Activated CD8-positive, alpha-beta T cell treated with anti-CD3 and anti-CD28 coated beads for 36 hours (primary cell): ENCODE results near the gene ZNRF3. TPM values are rescaled to one million over a fixed set of nuclear protein-coding genes. Genes with fewer than 3 reads are reported as not detected.

ENCODE experiments used
- ATAC-seq: fragments of 200-7000 bp; cut with Tn5 transposase; one replicate; pipeline ENCODE4 v1.10.0; 2021; ENCODE audit warnings: mild to moderate bottlenecking, moderate library complexity
- CTCF ChIA-PET: fragments of 350-600 bp; sonication (Branson Sonifier 250); formaldehyde crosslinking; loops from one replicate; lab custom pipeline; 2021; ENCODE audit warnings: antibody characterized with exemption; lab: Charles Lee
- POLR2A ChIA-PET: fragments of 350-600 bp; sonication (Branson Sonifier 250); formaldehyde crosslinking; loops from one replicate; lab custom pipeline; 2021; ENCODE audit warnings: antibody characterized with exemption; lab: Charles Lee
- DNase-seq: peaks from one replicate; pipeline ENCODE4 v3.0.0-alpha.2; 2020
- H3K27ac Mint-ChIP-seq: one replicate; pipeline ENCODE4 v1.8.0; 2021; ENCODE audit warnings: mild to moderate bottlenecking, mixed read lengths
- H3K27me3 Mint-ChIP-seq: one replicate; pipeline ENCODE4 v1.8.0; 2021; ENCODE audit warnings: mixed read lengths
- H3K36me3 Mint-ChIP-seq: one replicate; pipeline ENCODE4 v1.8.0; 2021; ENCODE audit warnings: low read depth, mixed read lengths
- H3K4me1 Mint-ChIP-seq: one replicate; pipeline ENCODE4 v1.8.0; 2021; ENCODE audit warnings: low read depth, mixed read lengths
- H3K4me3 Mint-ChIP-seq: one replicate; pipeline ENCODE4 v1.8.0; 2021; ENCODE audit warnings: mild to moderate bottlenecking, moderate library complexity, mixed read lengths
- H3K9me3 Mint-ChIP-seq: one replicate; pipeline ENCODE4 v1.8.0; 2021; ENCODE audit warnings: mixed read lengths
- intact Hi-C: fragments of 100-400 bp; cut with micrococcal nuclease; formaldehyde crosslinking; loops from one replicate; pipeline ENCODE4 v1.10.0; 2022
- total RNA-seq, 2 experiments: library from RNA; stranded (reverse); gene quantifications; one replicate each; pipeline ENCODE4 v1.2.3, GENCODE V29; 2021
- TF ChIP-seq, protein P1 (sequence below): fragments of 200-600 bp; IDR thresholded peaks from one replicate; pipeline ENCODE4 v1.8.0; 2022; ENCODE audit warnings: antibody characterized with exemption, mild to moderate bottlenecking

ZNRF3 gene
- total RNA-seq, 2 experiments from 2014 or later, result 2.0 to 2.5 TPM

DNA sequence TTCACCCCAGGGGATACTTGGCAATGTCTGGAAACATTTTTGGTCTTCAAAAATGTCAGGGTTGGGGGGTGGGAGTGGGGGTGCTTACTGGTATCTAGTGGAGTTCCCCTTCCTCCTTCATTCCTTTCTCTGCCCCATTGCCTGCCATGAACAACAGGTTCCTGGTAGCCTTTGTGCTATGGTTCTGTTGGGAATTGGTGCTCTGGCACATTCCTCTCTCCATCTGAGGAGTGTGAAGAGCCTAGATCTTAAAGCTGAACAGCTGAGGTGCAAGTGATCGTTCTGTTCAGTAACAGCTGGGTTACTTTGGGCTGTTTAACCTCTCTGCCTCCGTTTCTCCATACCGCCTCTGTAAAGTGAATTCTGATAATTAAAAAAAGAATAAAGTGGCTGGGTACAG lies 114.0 kb downstream of the ZNRF3 start:
- no peaks in the 10 kb centered on the region for H3K9me3 Mint-ChIP-seq
- ChIA-PET CTCF (interaction anchor here (1.3 kb wide), 1 partner anchor 44 kb away, joined by 3 read pairs; no protein-coding TSS in a partner anchor), POLR2A (no interaction called here)
- no peak overlapping the region for H3K4me3 Mint-ChIP-seq
- no peaks in the 10 kb centered on the region for H3K4me1 Mint-ChIP-seq
- ATAC-seq, result no peak
- H3K27ac Mint-ChIP-seq, result no peak overlapping the region
- DNase-seq, result no peak
- TF ChIP-seq, protein P1, sequence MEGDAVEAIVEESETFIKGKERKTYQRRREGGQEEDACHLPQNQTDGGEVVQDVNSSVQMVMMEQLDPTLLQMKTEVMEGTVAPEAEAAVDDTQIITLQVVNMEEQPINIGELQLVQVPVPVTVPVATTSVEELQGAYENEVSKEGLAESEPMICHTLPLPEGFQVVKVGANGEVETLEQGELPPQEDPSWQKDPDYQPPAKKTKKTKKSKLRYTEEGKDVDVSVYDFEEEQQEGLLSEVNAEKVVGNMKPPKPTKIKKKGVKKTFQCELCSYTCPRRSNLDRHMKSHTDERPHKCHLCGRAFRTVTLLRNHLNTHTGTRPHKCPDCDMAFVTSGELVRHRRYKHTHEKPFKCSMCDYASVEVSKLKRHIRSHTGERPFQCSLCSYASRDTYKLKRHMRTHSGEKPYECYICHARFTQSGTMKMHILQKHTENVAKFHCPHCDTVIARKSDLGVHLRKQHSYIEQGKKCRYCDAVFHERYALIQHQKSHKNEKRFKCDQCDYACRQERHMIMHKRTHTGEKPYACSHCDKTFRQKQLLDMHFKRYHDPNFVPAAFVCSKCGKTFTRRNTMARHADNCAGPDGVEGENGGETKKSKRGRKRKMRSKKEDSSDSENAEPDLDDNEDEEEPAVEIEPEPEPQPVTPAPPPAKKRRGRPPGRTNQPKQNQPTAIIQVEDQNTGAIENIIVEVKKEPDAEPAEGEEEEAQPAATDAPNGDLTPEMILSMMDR, result no peak
- intact Hi-C loops, result no loop called here
- H3K36me3 Mint-ChIP-seq, result peaks cover 1% of the 10 kb centered on the region
- peaks cover 3% of the 10 kb centered on the region for H3K27me3 Mint-ChIP-seq

DNA sequence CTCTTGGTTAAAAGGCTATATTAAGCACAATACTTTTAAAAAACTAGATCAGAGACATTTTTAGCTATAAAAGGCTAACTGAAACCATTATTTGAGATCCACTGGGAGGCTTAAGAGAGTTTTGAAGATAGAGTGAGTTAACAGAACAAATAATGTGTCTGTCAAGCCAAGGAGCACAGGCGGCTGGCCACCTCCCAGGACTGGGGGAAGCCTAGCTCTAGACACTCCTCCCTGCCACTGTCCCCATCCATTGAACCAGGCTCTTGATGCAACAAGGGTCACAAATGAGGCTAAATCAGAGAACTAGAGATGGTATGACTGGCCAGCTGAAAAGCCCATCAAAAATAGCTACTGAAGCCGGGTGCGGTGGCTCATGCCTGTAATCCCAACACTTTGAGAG lies 115.3 kb downstream of the ZNRF3 start:
- H3K27me3 Mint-ChIP-seq, result peaks cover 3% of the 10 kb centered on the region
- CTCF ChIA-PET, result interaction anchor here (0.6 to 1.4 kb wide), 4 partner anchors 14 to 155 kb away, joined by 3 to 4 read pairs (median 4); no protein-coding TSS in a partner anchor

DNA sequence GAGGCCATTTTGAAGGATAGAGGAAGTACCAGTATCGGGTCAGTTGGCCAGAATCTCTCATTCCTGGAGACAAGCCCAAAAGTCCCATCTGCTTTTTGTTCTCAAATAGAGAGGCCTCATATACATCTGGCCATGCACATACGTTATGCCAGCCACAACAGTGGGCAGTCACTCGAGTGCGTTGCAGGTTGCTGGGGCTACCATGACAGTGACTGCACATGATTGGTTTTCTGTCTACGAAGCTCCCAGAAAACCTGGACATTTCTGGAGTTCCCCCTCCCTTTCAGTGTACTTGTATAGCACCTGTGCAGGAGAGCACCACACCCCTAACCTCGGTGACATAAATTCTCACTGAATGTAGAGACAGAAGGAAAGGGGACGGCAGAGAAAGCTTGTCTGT lies 116.1 kb downstream of the ZNRF3 start:
- Mint-ChIP-seq H3K4me3 (no peak overlapping the region), H3K4me1 (peaks cover 3% of the 10 kb centered on the region), H3K27ac (no peak overlapping the region), H3K27me3 (peaks cover 6% of the 10 kb centered on the region), H3K9me3 (no peaks in the 10 kb centered on the region), H3K36me3 (no peaks in the 10 kb centered on the region)
- ChIA-PET CTCF (interaction anchor here (1.1 to 1.4 kb wide), 2 partner anchors 13 to 41 kb away, joined by 3 to 4 read pairs; no protein-coding TSS in a partner anchor), POLR2A (no interaction called here)
- TF ChIP-seq, protein P1, result no peak
- intact Hi-C loops, result no loop called here
- no peak for ATAC-seq
- no peak for DNase-seq

More for the DNA sequence above, 115.3 kb downstream of the ZNRF3 start:
- TF ChIP-seq, protein P1, result no peak
- no peak overlapping the region for H3K27ac Mint-ChIP-seq
- H3K4me1 Mint-ChIP-seq, result no peaks in the 10 kb centered on the region
- DNase-seq, result no peak
- no peak for ATAC-seq
- peaks cover 1% of the 10 kb centered on the region for H3K36me3 Mint-ChIP-seq
- POLR2A ChIA-PET, result no interaction called here
- H3K4me3 Mint-ChIP-seq, result no peak overlapping the region
- intact Hi-C loops, result no loop called here
- H3K9me3 Mint-ChIP-seq, result no peaks in the 10 kb centered on the region

DNA sequence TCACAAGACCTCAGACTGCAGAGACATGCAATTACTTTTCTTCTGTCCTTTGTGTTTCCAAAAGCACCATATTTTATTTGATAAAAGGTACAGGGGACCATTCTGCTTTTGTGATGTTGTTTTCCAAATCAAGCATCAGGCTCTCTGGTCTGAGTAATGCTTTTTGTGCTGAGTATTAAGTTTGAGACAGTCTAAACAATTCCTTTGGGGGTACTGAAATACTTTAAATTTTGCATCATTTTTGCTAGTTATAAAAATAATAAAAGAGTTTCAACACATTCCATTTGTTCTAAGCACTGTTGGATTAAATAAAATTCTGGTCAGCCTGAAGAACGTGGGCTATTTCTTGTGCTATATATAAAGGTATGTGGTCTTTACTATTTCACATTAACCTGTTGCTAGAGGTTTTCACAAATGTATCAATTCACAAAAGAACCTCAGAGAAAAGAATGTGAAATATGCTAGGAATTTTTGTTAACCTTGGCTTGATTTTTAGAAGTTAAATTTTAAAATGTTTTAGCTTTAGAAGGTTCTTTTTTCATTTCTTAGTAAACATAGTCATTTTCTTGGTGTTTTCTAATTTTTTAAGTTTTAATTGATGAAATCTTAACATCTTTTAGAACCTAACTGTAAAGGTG lies 116.7 kb downstream of the ZNRF3 start:
- ATAC-seq, result no peak
- no peak for DNase-seq
- peaks cover 5% of the 10 kb centered on the region for H3K4me1 Mint-ChIP-seq
- TF ChIP-seq, protein P1, result no peak
- H3K9me3 Mint-ChIP-seq, result no peaks in the 10 kb centered on the region
- no peaks in the 10 kb centered on the region for H3K36me3 Mint-ChIP-seq
- intact Hi-C loops, result no loop called here
- no peak overlapping the region for H3K4me3 Mint-ChIP-seq
- no peak overlapping the region for H3K27ac Mint-ChIP-seq
- CTCF ChIA-PET, result interaction anchor here (1.1 kb wide), 1 partner anchor 41 kb away, joined by 3 read pairs; no protein-coding TSS in a partner anchor
- POLR2A ChIA-PET, result interaction anchor here (0.6 kb wide), 1 partner anchor 11 kb away, joined by 3 read pairs; no protein-coding TSS in a partner anchor
- peaks cover 8% of the 10 kb centered on the region for H3K27me3 Mint-ChIP-seq

DNA sequence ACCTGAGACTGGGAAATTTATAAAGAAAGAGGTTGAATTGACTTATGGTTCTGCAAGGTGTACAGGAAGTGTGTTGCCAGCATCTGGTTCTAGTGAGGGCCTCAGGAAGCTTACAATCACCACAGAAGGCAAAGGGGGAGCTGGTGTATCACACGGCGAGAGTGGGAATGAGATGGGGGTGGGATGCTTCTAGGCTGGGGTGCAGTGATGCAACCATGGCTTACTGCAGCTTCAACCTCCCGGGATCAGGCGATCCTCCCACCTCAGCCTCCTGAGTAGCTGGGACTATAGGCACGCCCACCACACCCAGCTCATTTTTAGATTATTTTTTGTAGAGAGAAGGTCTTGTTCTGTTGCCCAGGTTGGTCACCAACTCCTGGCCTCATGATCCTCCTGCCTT lies 117.3 kb downstream of the ZNRF3 start:
- intact Hi-C loops, result no loop called here
- Mint-ChIP-seq H3K4me3 (no peak overlapping the region), H3K4me1 (peaks cover 6% of the 10 kb centered on the region), H3K9me3 (no peaks in the 10 kb centered on the region), H3K27me3 (peaks cover 14% of the 10 kb centered on the region), H3K36me3 (no peaks in the 10 kb centered on the region), H3K27ac (no peak overlapping the region)
- DNase-seq (no peak), ATAC-seq (no peak)
- ChIA-PET CTCF (no interaction called here), POLR2A (interaction anchor here (0.6 kb wide), 1 partner anchor 11 kb away, joined by 3 read pairs; no protein-coding TSS in a partner anchor)
- TF ChIP-seq, protein P1, result no peak
